22Rv1 (cell line): ENCODE measurements around the gene GPC5.

Source experiments
- ZFX ChIP-seq: fragments of 450-650 bp; IDR thresholded peaks from 2 replicates; pipeline ENCODE4 v1.6.1; 2017; ENCODE audit warnings: antibody characterized with exemption, borderline replicate concordance
- TF ChIP-seq, protein P1 (sequence below): fragments of 450-650 bp; IDR thresholded peaks from 2 replicates; pipeline ENCODE4 v1.5.1; 2017; ENCODE audit warnings: mild to moderate bottlenecking

DNA sequence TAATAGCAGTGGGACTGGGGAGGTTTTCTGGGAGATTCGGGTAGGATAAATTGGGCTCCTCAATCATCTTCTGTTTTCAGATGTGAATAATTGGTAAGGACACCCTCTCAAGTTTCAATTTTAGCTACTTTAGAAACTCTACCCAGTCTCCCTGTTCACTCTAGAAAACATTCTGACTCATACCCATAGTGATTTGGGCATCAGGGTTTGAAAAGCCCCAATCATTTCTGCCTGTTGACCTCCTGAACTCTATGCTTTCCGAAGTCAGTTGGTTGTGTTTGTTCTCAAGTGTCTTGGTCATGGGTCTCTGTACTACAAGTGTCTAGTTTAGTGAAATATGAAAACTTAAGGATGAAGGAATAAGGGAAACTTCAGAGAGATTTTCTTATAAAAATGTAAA lies 916.8 kb downstream of the GPC5 start:
- TF ChIP-seq, protein P1, sequence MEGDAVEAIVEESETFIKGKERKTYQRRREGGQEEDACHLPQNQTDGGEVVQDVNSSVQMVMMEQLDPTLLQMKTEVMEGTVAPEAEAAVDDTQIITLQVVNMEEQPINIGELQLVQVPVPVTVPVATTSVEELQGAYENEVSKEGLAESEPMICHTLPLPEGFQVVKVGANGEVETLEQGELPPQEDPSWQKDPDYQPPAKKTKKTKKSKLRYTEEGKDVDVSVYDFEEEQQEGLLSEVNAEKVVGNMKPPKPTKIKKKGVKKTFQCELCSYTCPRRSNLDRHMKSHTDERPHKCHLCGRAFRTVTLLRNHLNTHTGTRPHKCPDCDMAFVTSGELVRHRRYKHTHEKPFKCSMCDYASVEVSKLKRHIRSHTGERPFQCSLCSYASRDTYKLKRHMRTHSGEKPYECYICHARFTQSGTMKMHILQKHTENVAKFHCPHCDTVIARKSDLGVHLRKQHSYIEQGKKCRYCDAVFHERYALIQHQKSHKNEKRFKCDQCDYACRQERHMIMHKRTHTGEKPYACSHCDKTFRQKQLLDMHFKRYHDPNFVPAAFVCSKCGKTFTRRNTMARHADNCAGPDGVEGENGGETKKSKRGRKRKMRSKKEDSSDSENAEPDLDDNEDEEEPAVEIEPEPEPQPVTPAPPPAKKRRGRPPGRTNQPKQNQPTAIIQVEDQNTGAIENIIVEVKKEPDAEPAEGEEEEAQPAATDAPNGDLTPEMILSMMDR: no peak
- no peak for TF ChIP-seq ZFX
